HEK293 (cell line): ENCODE results near the gene RNASEH2A.

Experiments
- GFI1B ChIP-seq: fragments of 450-650 bp; formaldehyde crosslinking; IDR thresholded peaks from 2 replicates; pipeline ENCODE4 v1.5.1; 2016; ENCODE audit warnings: missing biosample characterization, missing genetic modification characterization
- IKZF3 ChIP-seq: fragments of 450-650 bp; IDR thresholded peaks from 2 replicates; pipeline ENCODE4 v1.5.0; 2018; ENCODE audit warnings: missing biosample characterization, mild to moderate bottlenecking, missing genetic modification characterization, moderate library complexity
- KLF10 ChIP-seq: fragments of 450-650 bp; IDR thresholded peaks from 2 replicates; pipeline ENCODE4 v1.5.1; 2018; ENCODE audit warnings: missing biosample characterization, mild to moderate bottlenecking, missing genetic modification characterization
- MEIS1 ChIP-seq: sonication (generic); formaldehyde crosslinking; IDR thresholded peaks from 2 replicates; pipeline ENCODE4 v1.8.1; 2022; ENCODE audit warnings: missing genetic modification reagents, mild to moderate bottlenecking, borderline replicate concordance
- SCRT1 ChIP-seq: fragments of 450-650 bp; formaldehyde crosslinking; IDR thresholded peaks from 2 replicates; pipeline ENCODE4 v1.5.1; 2016; ENCODE audit warnings: missing biosample characterization, missing genetic modification characterization, borderline replicate concordance
- WT1 ChIP-seq: fragments of 450-650 bp; formaldehyde crosslinking; IDR thresholded peaks from 2 replicates; pipeline ENCODE4 v1.5.1; 2016; ENCODE audit warnings: missing biosample characterization, missing genetic modification characterization
- ZBTB8A ChIP-seq: fragments of 450-650 bp; formaldehyde crosslinking; IDR thresholded peaks from 2 replicates; pipeline ENCODE4 v1.5.1; 2016; ENCODE audit warnings: missing biosample characterization, missing genetic modification characterization
- ZFHX2 ChIP-seq: fragments of 450-650 bp; formaldehyde crosslinking; conservative IDR thresholded peaks from 2 replicates; pipeline ENCODE4 v1.5.1; 2016; ENCODE audit warnings: missing biosample characterization, missing genetic modification characterization
- ZNF174 ChIP-seq: fragments of 450-650 bp; formaldehyde crosslinking; IDR thresholded peaks from 2 replicates; pipeline ENCODE4 v1.5.0; 2017; ENCODE audit warnings: missing biosample characterization, mild to moderate bottlenecking, missing genetic modification characterization
- ZNF184 ChIP-seq: fragments of 450-650 bp; IDR thresholded peaks from 2 replicates; pipeline ENCODE4 v1.5.1; 2018; ENCODE audit warnings: missing biosample characterization, mild to moderate bottlenecking, missing genetic modification characterization
- ZNF2 ChIP-seq: fragments of 450-650 bp; formaldehyde crosslinking; IDR thresholded peaks from 2 replicates; pipeline ENCODE4 v1.5.1; 2016; ENCODE audit warnings: missing biosample characterization, missing genetic modification characterization
- ZNF211 ChIP-seq: fragments of 450-650 bp; formaldehyde crosslinking; IDR thresholded peaks from 2 replicates; pipeline ENCODE4 v1.5.1; 2016; ENCODE audit warnings: low read depth, missing biosample characterization, missing genetic modification characterization
- ZNF23 ChIP-seq: fragments of 450-650 bp; formaldehyde crosslinking; IDR thresholded peaks from 2 replicates; pipeline ENCODE4 v1.5.1; 2016; ENCODE audit warnings: missing biosample characterization, missing genetic modification characterization, borderline replicate concordance
- ZNF274 ChIP-seq, 2 experiments: fragments of 200-500 bp in 1 of 2; fragments of 450-650 bp in 1 of 2; sonication (Bioruptor generic) in 1 of 2; formaldehyde crosslinking in 1 of 2; IDR thresholded peaks; 2 replicates each; pipeline versions ENCODE4 v1.5.1 to v1.6.1; 2014 to 2016; ENCODE audit warnings: borderline replicate concordance in 1 of 2, inconsistent platforms in 1 of 2, low read length in 1 of 2, missing biosample characterization in 1 of 2, missing genetic modification characterization in 1 of 2
- ZNF280C ChIP-seq: fragments of 450-650 bp; formaldehyde crosslinking; IDR thresholded peaks from 2 replicates; pipeline ENCODE4 v1.5.1; 2016; ENCODE audit warnings: missing biosample characterization, missing genetic modification characterization
- ZNF324 ChIP-seq: fragments of 450-650 bp; formaldehyde crosslinking; IDR thresholded peaks from 2 replicates; pipeline ENCODE4 v1.5.1; 2016; ENCODE audit warnings: missing biosample characterization, missing genetic modification characterization
- ZNF433 ChIP-seq: fragments of 450-650 bp; formaldehyde crosslinking; IDR thresholded peaks from 2 replicates; pipeline ENCODE4 v1.5.1; 2016; ENCODE audit warnings: missing biosample characterization, missing genetic modification characterization, low read depth
- ZNF488 ChIP-seq: fragments of 450-650 bp; formaldehyde crosslinking; IDR thresholded peaks from 2 replicates; pipeline ENCODE4 v1.5.1; 2016; ENCODE audit warnings: missing biosample characterization, missing genetic modification characterization
- ZNF529 ChIP-seq: fragments of 450-650 bp; formaldehyde crosslinking; IDR thresholded peaks from 2 replicates; pipeline ENCODE4 v1.5.1; 2017; ENCODE audit warnings: missing genetic modification characterization, missing biosample characterization; ENCODE audit not compliant: insufficient replicate concordance
- ZNF560 ChIP-seq: fragments of 450-650 bp; formaldehyde crosslinking; IDR thresholded peaks from 2 replicates; pipeline ENCODE4 v1.5.1; 2017; ENCODE audit warnings: missing biosample characterization, missing genetic modification characterization, borderline replicate concordance
- ZNF785 ChIP-seq: fragments of 450-650 bp; formaldehyde crosslinking; IDR thresholded peaks from 2 replicates; pipeline ENCODE4 v1.5.1; 2016; ENCODE audit warnings: missing biosample characterization, missing genetic modification characterization
- ZSCAN18 ChIP-seq: fragments of 450-650 bp; formaldehyde crosslinking; IDR thresholded peaks from 2 replicates; pipeline ENCODE4 v1.5.1; 2016; ENCODE audit warnings: missing biosample characterization, missing genetic modification characterization
- TF ChIP-seq, protein P1 (sequence below): fragments of 450-650 bp; formaldehyde crosslinking; IDR thresholded peaks from 2 replicates; pipeline ENCODE4 v1.5.1; 2016; ENCODE audit warnings: missing biosample characterization, missing genetic modification characterization, borderline replicate concordance
- TF ChIP-seq, protein P2 (sequence below): fragments of 450-650 bp; formaldehyde crosslinking; IDR thresholded peaks from 2 replicates; pipeline ENCODE4 v1.5.1; 2016; ENCODE audit warnings: missing biosample characterization, missing genetic modification characterization
- TF ChIP-seq, protein P3 (sequence below): fragments of 450-650 bp; formaldehyde crosslinking; IDR thresholded peaks from 2 replicates; pipeline ENCODE4 v1.5.1; 2016; ENCODE audit warnings: missing biosample characterization, missing genetic modification characterization, borderline replicate concordance

The RNASEH2A gene

GRCh38 chr19:12840091-12841079 lies 34.0 kb downstream of the RNASEH2A start (continued):
- TF ChIP-seq ZFHX2 (tag by site-specific recombination) (peak; percentile 65; the same call in 1 of the 2 replicates), ZNF184 (tag by site-specific recombination) (no peak), ZNF785 (tag by site-specific recombination) (no peak), ZNF274 (IDR thresholded peaks at IDR 0.05; ENCODE audit: low read length) (no peak), ZNF274 (tag by site-specific recombination; IDR thresholded peaks at IDR 0.05; ENCODE audit: borderline replicate concordance) (no peak), KLF10 (tag by site-specific recombination) (no peak), ZNF23 (no peak), ZNF2 (no peak), ZSCAN18 (tag by site-specific recombination) (no peak), ZNF280C (no peak), MEIS1 (CRISPR knock-in tag) (no peak), ZNF211 (tag by site-specific recombination) (no peak), ZNF433 (tag by site-specific recombination) (no peak), ZBTB8A (no peak), ZNF488 (tag by site-specific recombination) (no peak), ZNF174 (tag by site-specific recombination) (no peak), ZNF560 (tag by site-specific recombination) (no peak), ZNF324 (no peak), ZNF529 (tag by site-specific recombination) (no peak), WT1 (tag by site-specific recombination) (no peak), GFI1B (tag by site-specific recombination) (no peak), IKZF3 (tag by site-specific recombination) (no peak), SCRT1 (tag by site-specific recombination) (no peak)
- TF ChIP-seq, protein P1, sequence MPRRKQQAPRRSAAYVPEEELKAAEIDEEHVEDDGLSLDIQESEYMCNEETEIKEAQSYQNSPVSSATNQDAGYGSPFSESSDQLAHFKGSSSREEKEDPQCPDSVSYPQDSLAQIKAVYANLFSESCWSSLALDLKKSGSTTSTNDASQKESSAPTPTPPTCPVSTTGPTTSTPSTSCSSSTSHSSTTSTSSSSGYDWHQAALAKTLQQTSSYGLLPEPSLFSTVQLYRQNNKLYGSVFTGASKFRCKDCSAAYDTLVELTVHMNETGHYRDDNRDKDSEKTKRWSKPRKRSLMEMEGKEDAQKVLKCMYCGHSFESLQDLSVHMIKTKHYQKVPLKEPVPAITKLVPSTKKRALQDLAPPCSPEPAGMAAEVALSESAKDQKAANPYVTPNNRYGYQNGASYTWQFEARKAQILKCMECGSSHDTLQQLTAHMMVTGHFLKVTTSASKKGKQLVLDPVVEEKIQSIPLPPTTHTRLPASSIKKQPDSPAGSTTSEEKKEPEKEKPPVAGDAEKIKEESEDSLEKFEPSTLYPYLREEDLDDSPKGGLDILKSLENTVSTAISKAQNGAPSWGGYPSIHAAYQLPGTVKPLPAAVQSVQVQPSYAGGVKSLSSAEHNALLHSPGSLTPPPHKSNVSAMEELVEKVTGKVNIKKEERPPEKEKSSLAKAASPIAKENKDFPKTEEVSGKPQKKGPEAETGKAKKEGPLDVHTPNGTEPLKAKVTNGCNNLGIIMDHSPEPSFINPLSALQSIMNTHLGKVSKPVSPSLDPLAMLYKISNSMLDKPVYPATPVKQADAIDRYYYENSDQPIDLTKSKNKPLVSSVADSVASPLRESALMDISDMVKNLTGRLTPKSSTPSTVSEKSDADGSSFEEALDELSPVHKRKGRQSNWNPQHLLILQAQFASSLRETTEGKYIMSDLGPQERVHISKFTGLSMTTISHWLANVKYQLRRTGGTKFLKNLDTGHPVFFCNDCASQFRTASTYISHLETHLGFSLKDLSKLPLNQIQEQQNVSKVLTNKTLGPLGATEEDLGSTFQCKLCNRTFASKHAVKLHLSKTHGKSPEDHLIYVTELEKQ (tag by site-specific recombination), result no peak
- TF ChIP-seq, protein P2, sequence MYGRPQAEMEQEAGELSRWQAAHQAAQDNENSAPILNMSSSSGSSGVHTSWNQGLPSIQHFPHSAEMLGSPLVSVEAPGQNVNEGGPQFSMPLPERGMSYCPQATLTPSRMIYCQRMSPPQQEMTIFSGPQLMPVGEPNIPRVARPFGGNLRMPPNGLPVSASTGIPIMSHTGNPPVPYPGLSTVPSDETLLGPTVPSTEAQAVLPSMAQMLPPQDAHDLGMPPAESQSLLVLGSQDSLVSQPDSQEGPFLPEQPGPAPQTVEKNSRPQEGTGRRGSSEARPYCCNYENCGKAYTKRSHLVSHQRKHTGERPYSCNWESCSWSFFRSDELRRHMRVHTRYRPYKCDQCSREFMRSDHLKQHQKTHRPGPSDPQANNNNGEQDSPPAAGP, result no peak
- TF ChIP-seq, protein P3, sequence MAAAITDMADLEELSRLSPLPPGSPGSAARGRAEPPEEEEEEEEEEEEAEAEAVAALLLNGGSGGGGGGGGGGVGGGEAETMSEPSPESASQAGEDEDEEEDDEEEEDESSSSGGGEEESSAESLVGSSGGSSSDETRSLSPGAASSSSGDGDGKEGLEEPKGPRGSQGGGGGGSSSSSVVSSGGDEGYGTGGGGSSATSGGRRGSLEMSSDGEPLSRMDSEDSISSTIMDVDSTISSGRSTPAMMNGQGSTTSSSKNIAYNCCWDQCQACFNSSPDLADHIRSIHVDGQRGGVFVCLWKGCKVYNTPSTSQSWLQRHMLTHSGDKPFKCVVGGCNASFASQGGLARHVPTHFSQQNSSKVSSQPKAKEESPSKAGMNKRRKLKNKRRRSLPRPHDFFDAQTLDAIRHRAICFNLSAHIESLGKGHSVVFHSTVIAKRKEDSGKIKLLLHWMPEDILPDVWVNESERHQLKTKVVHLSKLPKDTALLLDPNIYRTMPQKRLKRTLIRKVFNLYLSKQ (tag by site-specific recombination), result no peak
